Neural crest cell (in vitro differentiated cells): Measurements from ENCODE around the gene HES7. TPM values are rescaled to one million over a fixed set of nuclear protein-coding genes. Genes with fewer than 3 reads are reported as not detected.
"Not testable (repeated sequence)": the region's sequence is repeated elsewhere in the genome, so short reads cannot be mapped to it uniquely, and the experiment has no call there.

Source experiments
- DNase-seq: peaks from one replicate; pipeline ENCODE4 v3.0.0; 2021; ENCODE audit warnings: low read depth, mixed read lengths, low spot score
- H3K27ac Mint-ChIP-seq: one replicate; pipeline ENCODE4 v1.8.0; 2021; ENCODE audit warnings: mild to moderate bottlenecking, mixed read lengths; ENCODE audit not compliant: unreplicated experiment
- H3K27me3 Mint-ChIP-seq: 2 replicates; pipeline ENCODE4 v1.8.0; 2021; ENCODE audit warnings: low read depth, mild to moderate bottlenecking, mixed read lengths
- H3K36me3 Mint-ChIP-seq: 2 replicates; pipeline ENCODE4 v1.8.0; 2021; ENCODE audit warnings: low read depth, mild to moderate bottlenecking, mixed read lengths
- H3K4me1 Mint-ChIP-seq: 2 replicates; pipeline ENCODE4 v1.8.0; 2021; ENCODE audit warnings: mixed read lengths
- H3K4me3 Mint-ChIP-seq: one replicate; pipeline ENCODE4 v1.8.0; 2021; ENCODE audit warnings: mild to moderate bottlenecking, mixed read lengths
- H3K9me3 Mint-ChIP-seq: 2 replicates; pipeline ENCODE4 v1.8.0; 2021; ENCODE audit warnings: mixed read lengths
- CTCF ChIP-seq: fragments of 200-600 bp; sonication (generic); conservative IDR thresholded peaks from 2 replicates; pipeline ENCODE4 v1.5.0; 2021; ENCODE audit warnings: antibody characterized with exemption, mild to moderate bottlenecking
- total RNA-seq: library from RNA; stranded (reverse); gene quantifications from 2 replicates; pipeline ENCODE4 v1.2.1, GENCODE V29; 2021

Gene HES7
- total RNA-seq, 1 donor from 2014 or later = 0.56 TPM

DNA sequence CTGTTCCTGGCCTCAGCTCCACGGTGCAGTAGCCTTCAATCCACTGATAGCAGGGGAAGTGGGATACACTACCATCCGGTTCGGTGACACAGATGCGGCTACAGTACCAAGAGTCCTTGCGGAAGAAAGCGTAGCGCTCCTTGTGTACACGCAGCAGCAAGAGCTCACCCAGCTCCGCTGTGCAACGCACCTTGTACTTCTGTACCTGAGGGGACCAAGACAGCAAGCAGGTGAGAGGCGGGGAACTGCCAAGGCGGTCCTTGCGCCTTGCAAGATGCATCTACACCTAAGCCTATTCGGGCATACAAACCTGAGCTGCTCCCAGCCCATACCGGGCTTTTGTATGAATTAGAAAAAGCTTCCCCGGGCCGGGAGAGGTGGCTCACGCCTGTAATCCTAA lies 7.1 kb downstream of the HES7 start:
- peaks cover 3% of the 10 kb centered on the region for H3K9me3 Mint-ChIP-seq
- H3K36me3 Mint-ChIP-seq = peaks cover 15% of the 10 kb centered on the region
- no peak for TF ChIP-seq CTCF
- H3K27me3 Mint-ChIP-seq = peaks cover 94% of the 10 kb centered on the region
- DNase-seq = no peak
- H3K27ac Mint-ChIP-seq = no peak overlapping the region
- H3K4me1 Mint-ChIP-seq = peaks cover 37% of the 10 kb centered on the region
- peak overlapping the region; percentile 96 for H3K4me3 Mint-ChIP-seq

- H3K9me3 Mint-ChIP-seq = no peaks in the 10 kb centered on the region
- TF ChIP-seq CTCF = no peak
- peak overlapping the region; percentile 2 for H3K4me3 Mint-ChIP-seq
- no peaks in the 10 kb centered on the region for H3K36me3 Mint-ChIP-seq
- H3K4me1 Mint-ChIP-seq = no peaks in the 10 kb centered on the region
- DNase-seq = no peak
- peaks cover 86% of the 10 kb centered on the region for H3K27me3 Mint-ChIP-seq
- no peak overlapping the region for H3K27ac Mint-ChIP-seq
Measured at GRCh38 chr17:8110907-8111306, 13.0 kb downstream of the HES7 start.

GRCh38 chr17:8110456-8110804 lies 13.5 kb downstream of the HES7 start:
- Mint-ChIP-seq H3K27ac (no peak overlapping the region), H3K27me3 (peaks cover 82% of the 10 kb centered on the region), H3K9me3 (no peaks in the 10 kb centered on the region), H3K4me1 (no peaks in the 10 kb centered on the region), H3K36me3 (no peaks in the 10 kb centered on the region), H3K4me3 (no peak overlapping the region)
- no peak for DNase-seq
- TF ChIP-seq CTCF = peak; percentile 10

GRCh38 chr17:8109661-8110455 lies 14.0 kb downstream of the HES7 start:
- Mint-ChIP-seq H3K4me3 (no peak overlapping the region), H3K27me3 (peaks cover 80% of the 10 kb centered on the region), H3K27ac (no peak overlapping the region), H3K9me3 (no peaks in the 10 kb centered on the region), H3K4me1 (no peaks in the 10 kb centered on the region), H3K36me3 (no peaks in the 10 kb centered on the region)
- TF ChIP-seq CTCF = peak; percentile 95
- peak; percentile 50 for DNase-seq

- no peak for DNase-seq
- Mint-ChIP-seq H3K36me3 (no peaks in the 10 kb centered on the region), H3K27ac (no peak overlapping the region), H3K4me3 (no peak overlapping the region), H3K27me3 (peaks cover 75% of the 10 kb centered on the region), H3K4me1 (no peaks in the 10 kb centered on the region), H3K9me3 (no peaks in the 10 kb centered on the region)
- TF ChIP-seq CTCF = no peak
Measured at GRCh38 chr17:8108972-8109660, 14.8 kb downstream of the HES7 start.

- not testable (repeated sequence) for DNase-seq, H3K27ac Mint-ChIP-seq, H3K9me3 Mint-ChIP-seq, H3K4me3 Mint-ChIP-seq, H3K36me3 Mint-ChIP-seq, H3K4me1 Mint-ChIP-seq
- peaks cover 60% of the 10 kb centered on the region for H3K27me3 Mint-ChIP-seq
Measured at GRCh38 chr17:8106980-8107379, 16.9 kb downstream of the HES7 start.
